ENCODE measurements around the gene FMO2. TPM values are rescaled to one million over a fixed set of nuclear protein-coding genes. Genes with fewer than 3 reads are reported as not detected.

FMO2 gene
- total RNA-seq, 4 donors from 2014 or later = 13.2 to 25.1 (median 22.5) TPM

DNA sequence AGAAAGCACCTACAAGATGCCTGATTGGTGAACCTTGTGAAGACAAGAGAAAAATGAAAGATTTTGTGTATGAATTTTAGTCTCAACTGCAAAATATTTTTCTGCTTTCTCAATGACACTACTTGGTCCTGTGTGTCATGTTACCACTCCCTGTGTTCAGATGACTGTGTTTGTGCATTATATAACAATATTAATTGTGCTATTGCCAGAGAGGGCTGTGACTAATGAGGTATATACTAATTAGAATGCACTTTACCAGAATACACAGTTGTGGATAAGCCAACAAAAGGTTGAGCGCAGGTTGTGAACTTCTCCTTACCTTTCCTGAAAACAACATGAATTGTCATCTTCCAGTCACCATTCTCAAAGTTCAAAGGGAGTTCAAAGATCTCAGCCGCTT, 17.3 kb upstream of the FMO2 start:
- no peak for DNase-seq
- Histone ChIP-seq H3K9me3 (no peaks in the 10 kb centered on the region), H3K27me3 (no peaks in the 10 kb centered on the region), H3K4me3 (no peak overlapping the region), H3K27ac (no peak overlapping the region), H3K4me1 (no peaks in the 10 kb centered on the region), H3K36me3 (no peaks in the 10 kb centered on the region)
- intact Hi-C loops (cut with DNase I; ENCODE audit: low total_unique reads) = no loop called here
- in situ Hi-C loops (cut with MboI; ENCODE audit: low sequenced_read_pairs in 4 of 4) = no loop called here
- no peak for ATAC-seq
- TF ChIP-seq POLR2A (IDR thresholded peaks at IDR 0.05) = no peak
- TF ChIP-seq, protein P1, sequence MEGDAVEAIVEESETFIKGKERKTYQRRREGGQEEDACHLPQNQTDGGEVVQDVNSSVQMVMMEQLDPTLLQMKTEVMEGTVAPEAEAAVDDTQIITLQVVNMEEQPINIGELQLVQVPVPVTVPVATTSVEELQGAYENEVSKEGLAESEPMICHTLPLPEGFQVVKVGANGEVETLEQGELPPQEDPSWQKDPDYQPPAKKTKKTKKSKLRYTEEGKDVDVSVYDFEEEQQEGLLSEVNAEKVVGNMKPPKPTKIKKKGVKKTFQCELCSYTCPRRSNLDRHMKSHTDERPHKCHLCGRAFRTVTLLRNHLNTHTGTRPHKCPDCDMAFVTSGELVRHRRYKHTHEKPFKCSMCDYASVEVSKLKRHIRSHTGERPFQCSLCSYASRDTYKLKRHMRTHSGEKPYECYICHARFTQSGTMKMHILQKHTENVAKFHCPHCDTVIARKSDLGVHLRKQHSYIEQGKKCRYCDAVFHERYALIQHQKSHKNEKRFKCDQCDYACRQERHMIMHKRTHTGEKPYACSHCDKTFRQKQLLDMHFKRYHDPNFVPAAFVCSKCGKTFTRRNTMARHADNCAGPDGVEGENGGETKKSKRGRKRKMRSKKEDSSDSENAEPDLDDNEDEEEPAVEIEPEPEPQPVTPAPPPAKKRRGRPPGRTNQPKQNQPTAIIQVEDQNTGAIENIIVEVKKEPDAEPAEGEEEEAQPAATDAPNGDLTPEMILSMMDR (IDR thresholded peaks at IDR 0.05 in 4 of 5, conservative IDR thresholded peaks at IDR 0.05 in 1 of 5) = no peak

DNA sequence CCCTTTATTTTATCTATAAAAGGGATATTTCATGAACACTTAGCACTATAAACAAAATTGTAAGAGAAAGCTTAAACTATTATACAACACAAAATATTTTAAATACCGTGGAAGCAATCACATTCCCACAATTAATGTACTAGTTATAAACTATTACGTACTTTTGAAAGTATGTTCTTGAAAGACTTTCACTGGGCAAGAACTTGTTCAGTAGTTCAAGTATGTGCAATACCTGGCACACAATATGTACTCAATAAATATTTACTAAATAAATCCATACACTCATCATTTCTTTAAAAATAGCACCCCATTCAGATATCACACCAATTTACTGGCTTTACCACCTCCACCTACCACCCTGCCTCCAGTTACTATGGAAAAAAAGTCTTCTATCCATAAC, 12.6 kb upstream of the FMO2 start:
- ATAC-seq (no peak), DNase-seq (no peak)
- no peaks in the 10 kb centered on the region for H3K4me1 ChIP-seq
- in situ Hi-C loops (cut with MboI; ENCODE audit: low sequenced_read_pairs in 4 of 4) (no loop called here), intact Hi-C loops (cut with DNase I; ENCODE audit: low total_unique reads) (no loop called here)
- no peaks in the 10 kb centered on the region for H3K9me3 ChIP-seq
- TF ChIP-seq POLR2A (IDR thresholded peaks at IDR 0.05) = no peak
- TF ChIP-seq, protein P1 (IDR thresholded peaks at IDR 0.05 in 4 of 5, conservative IDR thresholded peaks at IDR 0.05 in 1 of 5) = no peak
- no peaks in the 10 kb centered on the region for H3K27me3 ChIP-seq
- H3K27ac ChIP-seq = no peak overlapping the region
- no peaks in the 10 kb centered on the region for H3K36me3 ChIP-seq
- H3K4me3 ChIP-seq = no peak overlapping the region

DNA sequence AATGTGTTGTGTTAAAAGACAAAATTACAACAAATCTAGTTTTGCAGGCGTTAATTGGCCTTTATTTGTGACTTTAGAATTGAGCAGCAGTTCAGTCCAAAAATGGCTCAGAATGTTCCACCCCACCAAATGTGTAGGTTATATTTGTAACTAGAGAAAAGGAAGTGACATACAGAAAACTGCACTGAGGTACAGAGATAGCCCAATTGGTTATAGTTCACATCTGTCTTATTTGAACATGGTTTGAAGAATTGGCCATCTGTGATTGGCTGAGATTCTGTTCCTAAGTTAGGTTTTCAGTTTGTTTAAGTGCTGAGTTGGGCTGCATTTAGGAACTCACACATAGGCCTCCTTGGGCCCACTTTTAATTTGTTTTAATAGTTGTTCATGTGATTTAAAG, 12.0 kb upstream of the FMO2 start:
- no peaks in the 10 kb centered on the region for H3K36me3 ChIP-seq
- intact Hi-C loops (cut with DNase I; ENCODE audit: low total_unique reads) (no loop called here), in situ Hi-C loops (cut with MboI; ENCODE audit: low sequenced_read_pairs in 4 of 4) (no loop called here)
- ATAC-seq (no peak), DNase-seq (no peak)
- no peaks in the 10 kb centered on the region for H3K27me3 ChIP-seq
- H3K4me3 ChIP-seq = no peak overlapping the region
- H3K4me1 ChIP-seq = no peaks in the 10 kb centered on the region
- TF ChIP-seq, protein P1 (IDR thresholded peaks at IDR 0.05 in 4 of 5, conservative IDR thresholded peaks at IDR 0.05 in 1 of 5) = no peak
- TF ChIP-seq POLR2A (IDR thresholded peaks at IDR 0.05) = no peak
- H3K9me3 ChIP-seq = no peaks in the 10 kb centered on the region
- no peak overlapping the region for H3K27ac ChIP-seq

DNA sequence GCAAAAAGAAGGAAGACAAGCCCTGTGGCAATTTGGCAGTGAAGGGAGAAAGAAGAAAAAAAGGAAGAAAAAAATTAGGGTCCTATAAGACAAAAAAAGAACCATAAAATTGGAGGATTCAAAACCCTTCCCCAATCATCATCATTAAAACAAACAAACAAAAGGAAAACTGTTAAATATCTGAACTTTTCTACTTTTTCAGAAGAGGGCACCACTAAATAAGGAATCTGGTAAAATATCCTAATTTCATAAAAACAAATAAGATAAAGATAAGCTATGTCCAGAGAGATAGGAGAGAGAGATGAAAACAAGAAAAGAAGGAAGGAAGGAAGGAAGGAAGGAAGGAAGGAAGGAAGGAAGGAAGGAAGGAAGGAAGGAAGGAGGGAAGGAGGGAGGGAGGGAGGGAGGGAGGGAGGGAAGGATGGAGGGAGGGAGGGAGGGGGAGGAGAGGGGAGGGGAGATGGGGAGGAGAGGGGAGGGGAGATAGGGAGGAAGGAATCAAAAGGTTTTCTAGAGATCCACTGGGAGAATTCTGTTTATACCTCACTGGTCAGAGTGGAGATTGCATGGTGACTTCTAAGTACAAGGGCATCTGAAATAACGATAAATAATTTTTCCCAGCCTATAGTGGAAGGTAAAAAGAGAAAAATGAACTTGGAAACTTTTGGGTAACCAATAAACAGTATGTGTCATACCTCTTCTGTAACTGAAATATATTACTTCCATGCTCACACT, 10.4 kb upstream of the FMO2 start:
- ATAC-seq (no peak), DNase-seq (no peak)
- intact Hi-C loops (cut with DNase I; ENCODE audit: low total_unique reads) = no loop called here
- no peak overlapping the region for H3K4me3 ChIP-seq
- in situ Hi-C loops (cut with MboI; ENCODE audit: low sequenced_read_pairs in 4 of 4) = loop anchor here in 1 of 4 donors (25.0 kb wide), 1 partner anchor 87 kb away; the partner anchor contains the start of gene FMO3
- H3K27ac ChIP-seq = no peak overlapping the region
- H3K27me3 ChIP-seq = no peaks in the 10 kb centered on the region
- no peaks in the 10 kb centered on the region for H3K9me3 ChIP-seq
- H3K36me3 ChIP-seq = no peaks in the 10 kb centered on the region
- TF ChIP-seq, protein P1 (IDR thresholded peaks at IDR 0.05 in 4 of 5, conservative IDR thresholded peaks at IDR 0.05 in 1 of 5) = no peak
- TF ChIP-seq POLR2A (IDR thresholded peaks at IDR 0.05) = no peak
- no peaks in the 10 kb centered on the region for H3K4me1 ChIP-seq

Data from gastrocnemius medialis (tissue), 4 donors.